SK-N-SH (cell line): ENCODE measurements around the gene NFATC3. TPM values are rescaled to one million over a fixed set of nuclear protein-coding genes. Genes with fewer than 3 reads are reported as not detected.

ENCODE experiments used
- CTCF ChIA-PET: fragments of 300-600, 350-600 bp; formaldehyde crosslinking; extraction: SDS; loops from one replicate; lab custom pipeline; 2021; lab: Yijun Ruan, JAX
- POLR2A ChIA-PET: fragments of 350-600 bp; sonication (Branson Sonifier 250); formaldehyde crosslinking; extraction: SDS; loops from one replicate; lab custom pipeline; 2020; ENCODE audit warnings: antibody characterized with exemption, inconsistent platforms; lab: Yijun Ruan, JAX
- DNase-seq: peaks from one replicate; pipeline ENCODE4 v3.0.0; 2012
- H2AFZ ChIP-seq: fragments of 200-600 bp; sonication (generic); 2 replicates; pipeline ENCODE4 v1.8.1; 2016; ENCODE audit warnings: antibody characterized with exemption, mild to moderate bottlenecking, low read depth
- H3F3A ChIP-seq: fragments of 200-600 bp; sonication (generic); replicated peaks from 2 replicates; pipeline ENCODE3; 2016; ENCODE audit warnings: antibody characterized with exemption, mild to moderate bottlenecking; ENCODE audit not compliant: insufficient read depth
- H3K27ac ChIP-seq, 2 experiments: fragments of 200-500 bp in 1 of 2; fragments of 200-600 bp in 1 of 2; sonication (Bioruptor generic) in 1 of 2; sonication (generic), shearing (Covaris generic) in 1 of 2; 2 replicates each; pipeline versions ENCODE4 v1.5.1 to v1.6.1; 2014 to 2016; ENCODE audit warnings: low read depth in 2 of 2, inconsistent platforms in 1 of 2, low read length in 1 of 2, mild to moderate bottlenecking in 1 of 2, mixed read lengths in 1 of 2
- H3K27me3 ChIP-seq: fragments of 200-600 bp; sonication (generic), shearing (Covaris generic); 2 replicates; pipeline ENCODE4 v1.6.1; 2016; ENCODE audit warnings: mixed run types; ENCODE audit not compliant: insufficient read depth
- H3K36me3 ChIP-seq, 2 experiments: fragments of 200-500 bp in 1 of 2; fragments of 200-600 bp in 1 of 2; sonication (Bioruptor generic) in 1 of 2; sonication (generic) in 1 of 2; replicated peaks in 1 of 2; 2 replicates each; pipeline versions ENCODE3 to v1.5.1; 2014 to 2016; ENCODE audit warnings: low read length in 1 of 2, mild to moderate bottlenecking in 1 of 2; ENCODE audit not compliant: insufficient read depth in 2 of 2, control insufficient read depth in 1 of 2
- H3K4me1 ChIP-seq, 2 experiments: fragments of 200-500 bp in 1 of 2; fragments of 200-600 bp in 1 of 2; sonication (Bioruptor generic) in 1 of 2; sonication (generic), shearing (Covaris generic) in 1 of 2; 2 replicates each; pipeline versions ENCODE4 v1.5.1 to v1.6.1; 2014 to 2016; ENCODE audit warnings: low read depth in 1 of 2, low read length in 1 of 2, mixed run types in 1 of 2; ENCODE audit not compliant: insufficient read depth in 2 of 2, control insufficient read depth in 1 of 2
- H3K4me2 ChIP-seq: fragments of 200-600 bp; sonication (generic), shearing (Covaris generic); 2 replicates; pipeline ENCODE4 v1.6.1; 2017; ENCODE audit warnings: mixed run types
- H3K4me3 ChIP-seq, 2 experiments: fragments of 200-500 bp in 1 of 2; fragments of 200-600 bp in 1 of 2; sonication (Bioruptor generic) in 1 of 2; sonication (generic), shearing (Covaris generic) in 1 of 2; 2 replicates each; pipeline versions ENCODE4 v1.5.1 to v1.8.1; 2014 to 2016; ENCODE audit warnings: low read depth in 2 of 2, inconsistent platforms in 1 of 2, low read length in 1 of 2, mild to moderate bottlenecking in 1 of 2, mixed read lengths in 1 of 2, moderate library complexity in 1 of 2
- H3K79me2 ChIP-seq: fragments of 200-600 bp; sonication (generic); 2 replicates; pipeline ENCODE4 v1.8.1; 2017; ENCODE audit warnings: mild to moderate bottlenecking; ENCODE audit not compliant: insufficient read depth
- H3K9ac ChIP-seq: fragments of 200-600 bp; sonication (generic); 2 replicates; pipeline ENCODE4 v1.6.1; 2017; ENCODE audit warnings: mixed run types
- H3K9me2 ChIP-seq: fragments of 200-600 bp; sonication (generic); 2 replicates; pipeline ENCODE4 v1.6.1; 2017; ENCODE audit warnings: mixed run types
- H3K9me3 ChIP-seq: fragments of 200-600 bp; sonication (generic); 2 replicates; pipeline ENCODE4 v1.6.1; 2017; ENCODE audit warnings: mixed run types, mild to moderate bottlenecking, moderate library complexity
- H4K20me1 ChIP-seq: fragments of 200-600 bp; sonication (generic); 2 replicates; pipeline ENCODE4 v1.6.1; 2017; ENCODE audit warnings: mild to moderate bottlenecking, mixed run types; ENCODE audit not compliant: insufficient read depth
- CHD2 ChIP-seq: fragments of 150-350 bp; IDR thresholded peaks from 2 replicates; pipeline ENCODE4 v1.6.1; 2018; ENCODE audit warnings: low read length; ENCODE audit not compliant: partially characterized antibody
- EZH2phosphoT487 ChIP-seq: fragments of 200-600 bp; sonication (generic); IDR thresholded peaks from 2 replicates; pipeline ENCODE4 v1.6.1; 2017; ENCODE audit warnings: low read depth, mixed run types, mild to moderate bottlenecking, antibody characterized with exemption, moderate library complexity, borderline replicate concordance
- FOSL2 ChIP-seq: IDR thresholded peaks from 2 replicates; pipeline ENCODE4 v1.4.0; 2012; ENCODE audit warnings: low read depth, mild to moderate bottlenecking, moderate library complexity, borderline replicate concordance
- GABPA ChIP-seq: IDR thresholded peaks from 2 replicates; pipeline ENCODE4 v1.4.0; 2012; ENCODE audit warnings: low read depth, mild to moderate bottlenecking
- GATA2 ChIP-seq: sonication (generic); formaldehyde crosslinking; IDR thresholded peaks from 2 replicates; pipeline ENCODE4 v1.5.0; 2020; ENCODE audit warnings: mild to moderate bottlenecking, missing genetic modification reagents
- IRF3 ChIP-seq: fragments of 150-350 bp; IDR thresholded peaks from 2 replicates; pipeline ENCODE4 v1.6.1; 2016; ENCODE audit warnings: mild to moderate bottlenecking, low read depth, low read length
- MEF2A ChIP-seq: IDR thresholded peaks from 2 replicates; pipeline ENCODE4 v1.4.0; 2012; ENCODE audit warnings: low read depth, borderline replicate concordance
- MXI1 ChIP-seq: IDR thresholded peaks from 2 replicates; pipeline ENCODE4 v1.6.1; 2012; ENCODE audit warnings: mild to moderate bottlenecking, low read depth, low read length, improper control_type of control experiment
- NFIC ChIP-seq: IDR thresholded peaks from 2 replicates; pipeline ENCODE4 v1.4.0; 2012; ENCODE audit warnings: borderline replicate concordance
- RAD21 ChIP-seq: IDR thresholded peaks from 2 replicates; pipeline ENCODE4 v1.6.1; 2012; ENCODE audit warnings: mild to moderate bottlenecking, low read length
- REST ChIP-seq: IDR thresholded peaks from 2 replicates; pipeline ENCODE4 v1.6.1; 2012; ENCODE audit warnings: mild to moderate bottlenecking, low read depth, low read length, moderate library complexity
- SMC3 ChIP-seq: IDR thresholded peaks from 2 replicates; pipeline ENCODE4 v1.6.1; 2012; ENCODE audit warnings: low read depth, low read length, improper control_type of control experiment
- USF1 ChIP-seq: IDR thresholded peaks from 2 replicates; pipeline ENCODE4 v1.4.0; 2012; ENCODE audit warnings: low read depth, borderline replicate concordance
- WGBS: methylation state at CpG from one replicate; pipeline ENCODE4 v1.1.6; 2017; ENCODE audit warnings: low lambda C conversion rate; 5-methylcytosine and 5-hydroxymethylcytosine counted together
- polyA plus RNA-seq, 3 experiments: library from polyadenylated mRNA; depleted of rRNA; stranded (reverse); fragments of >200 nt; gene quantifications; 2 replicates each; pipeline ENCODE4 v1.2.3, GENCODE V29; 2012
- TF ChIP-seq, protein P1 (sequence below): fragments of 200-600 bp; sonication (generic); IDR thresholded peaks from 2 replicates; pipeline ENCODE4 v1.6.1; 2017; ENCODE audit warnings: antibody characterized with exemption, mild to moderate bottlenecking, moderate library complexity
- TF ChIP-seq, protein P2 (sequence below): IDR thresholded peaks from 2 replicates; pipeline ENCODE4; 2012
- TF ChIP-seq, protein P3 (sequence below): fragments of 150-350 bp; IDR thresholded peaks from 2 replicates; pipeline ENCODE4 v1.6.1; 2017; ENCODE audit warnings: antibody characterized with exemption, low read length, low read depth, borderline replicate concordance

Gene NFATC3
- polyA plus RNA-seq, 1 of the 3 experiments (the other 2 are of a cell fraction), result 5.7 TPM

DNA sequence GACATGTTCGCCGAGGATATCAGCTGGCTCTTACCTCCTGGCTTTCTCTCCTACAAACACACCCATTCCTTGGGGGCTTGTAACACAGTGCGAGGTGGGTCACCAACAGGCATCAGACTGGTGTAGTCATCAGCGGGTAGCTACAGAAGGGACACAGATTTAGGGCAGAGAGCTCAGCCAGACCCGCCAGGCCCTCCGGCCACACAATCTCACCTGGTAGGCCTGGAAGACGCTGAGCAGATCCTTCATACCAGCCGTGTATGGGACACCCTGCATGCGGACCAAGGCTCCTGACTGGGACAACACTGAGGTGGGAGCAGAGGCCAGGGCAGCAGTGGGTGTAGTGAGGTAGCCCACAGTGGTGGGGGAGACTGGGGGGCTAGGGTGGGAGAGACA, 145.0 kb downstream of the NFATC3 start:
- H3K9ac ChIP-seq, result no peak overlapping the region
- CTCF ChIA-PET, result interaction anchor here (0.7 to 6.0 kb wide), 25 partner anchors 8 to 346 kb away, joined by 3 to 98 read pairs (median 4); partner anchors contain the start of gene PLA2G15
- no peak overlapping the region for H3K27ac ChIP-seq
- H3K27me3 ChIP-seq, result no peaks in the 10 kb centered on the region
- H3K79me2 ChIP-seq, result no peaks in the 10 kb centered on the region
- peaks cover 0 to 25% of the 10 kb centered on the region in 2 experiments; a peak in 2 of 4 replicates for H3K4me1 ChIP-seq
- POLR2A ChIA-PET, result interaction anchor here (1.5 kb wide), 1 partner anchor 239 kb away, joined by 3 read pairs; no protein-coding TSS in a partner anchor
- H3F3A ChIP-seq, result peaks cover 7% of the 10 kb centered on the region
- no peak overlapping the region for H3K4me2 ChIP-seq
- H3K36me3 ChIP-seq, result peaks cover 4 to 8% of the 10 kb centered on the region in 2 experiments
- H3K9me3 ChIP-seq, result no peaks in the 10 kb centered on the region
- H3K9me2 ChIP-seq, result no peaks in the 10 kb centered on the region
- H4K20me1 ChIP-seq, result no peaks in the 10 kb centered on the region
- H3K4me3 ChIP-seq, result no peak overlapping the region
- H2AFZ ChIP-seq, result no peak overlapping the region
- WGBS, result 100% methylated on average over 7 of the region's 9 CpGs
- no peak for TF ChIP-seq FOSL2
- TF ChIP-seq, protein P1, sequence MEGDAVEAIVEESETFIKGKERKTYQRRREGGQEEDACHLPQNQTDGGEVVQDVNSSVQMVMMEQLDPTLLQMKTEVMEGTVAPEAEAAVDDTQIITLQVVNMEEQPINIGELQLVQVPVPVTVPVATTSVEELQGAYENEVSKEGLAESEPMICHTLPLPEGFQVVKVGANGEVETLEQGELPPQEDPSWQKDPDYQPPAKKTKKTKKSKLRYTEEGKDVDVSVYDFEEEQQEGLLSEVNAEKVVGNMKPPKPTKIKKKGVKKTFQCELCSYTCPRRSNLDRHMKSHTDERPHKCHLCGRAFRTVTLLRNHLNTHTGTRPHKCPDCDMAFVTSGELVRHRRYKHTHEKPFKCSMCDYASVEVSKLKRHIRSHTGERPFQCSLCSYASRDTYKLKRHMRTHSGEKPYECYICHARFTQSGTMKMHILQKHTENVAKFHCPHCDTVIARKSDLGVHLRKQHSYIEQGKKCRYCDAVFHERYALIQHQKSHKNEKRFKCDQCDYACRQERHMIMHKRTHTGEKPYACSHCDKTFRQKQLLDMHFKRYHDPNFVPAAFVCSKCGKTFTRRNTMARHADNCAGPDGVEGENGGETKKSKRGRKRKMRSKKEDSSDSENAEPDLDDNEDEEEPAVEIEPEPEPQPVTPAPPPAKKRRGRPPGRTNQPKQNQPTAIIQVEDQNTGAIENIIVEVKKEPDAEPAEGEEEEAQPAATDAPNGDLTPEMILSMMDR, result no peak
- TF ChIP-seq RAD21, result no peak
- TF ChIP-seq MEF2A, result no peak
- TF ChIP-seq, protein P2, sequence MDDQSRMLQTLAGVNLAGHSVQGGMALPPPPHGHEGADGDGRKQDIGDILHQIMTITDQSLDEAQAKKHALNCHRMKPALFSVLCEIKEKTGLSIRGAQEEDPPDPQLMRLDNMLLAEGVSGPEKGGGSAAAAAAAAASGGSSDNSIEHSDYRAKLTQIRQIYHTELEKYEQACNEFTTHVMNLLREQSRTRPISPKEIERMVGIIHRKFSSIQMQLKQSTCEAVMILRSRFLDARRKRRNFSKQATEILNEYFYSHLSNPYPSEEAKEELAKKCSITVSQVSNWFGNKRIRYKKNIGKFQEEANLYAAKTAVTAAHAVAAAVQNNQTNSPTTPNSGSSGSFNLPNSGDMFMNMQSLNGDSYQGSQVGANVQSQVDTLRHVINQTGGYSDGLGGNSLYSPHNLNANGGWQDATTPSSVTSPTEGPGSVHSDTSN, result no peak
- no peak for TF ChIP-seq MXI1
- no peak for TF ChIP-seq GABPA
- no peak for TF ChIP-seq EZH2phosphoT487
- no peak for TF ChIP-seq REST
- TF ChIP-seq, protein P3, sequence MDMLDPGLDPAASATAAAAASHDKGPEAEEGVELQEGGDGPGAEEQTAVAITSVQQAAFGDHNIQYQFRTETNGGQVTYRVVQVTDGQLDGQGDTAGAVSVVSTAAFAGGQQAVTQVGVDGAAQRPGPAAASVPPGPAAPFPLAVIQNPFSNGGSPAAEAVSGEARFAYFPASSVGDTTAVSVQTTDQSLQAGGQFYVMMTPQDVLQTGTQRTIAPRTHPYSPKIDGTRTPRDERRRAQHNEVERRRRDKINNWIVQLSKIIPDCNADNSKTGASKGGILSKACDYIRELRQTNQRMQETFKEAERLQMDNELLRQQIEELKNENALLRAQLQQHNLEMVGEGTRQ, result no peak
- TF ChIP-seq IRF3, result no peak
- TF ChIP-seq USF1, result no peak
- no peak for TF ChIP-seq GATA2
- TF ChIP-seq SMC3, result no peak
- TF ChIP-seq NFIC, result no peak
- TF ChIP-seq CHD2, result no peak
- no peak for DNase-seq
